ENCODE data around the gene MARK2. TPM values are rescaled to one million over a fixed set of nuclear protein-coding genes. Genes with fewer than 3 reads are reported as not detected.

MARK2 gene
- total and polyA plus RNA-seq, 11 donors: 17.0 to 53.5 (median 37.5) TPM

GRCh38 chr11:63876616-63877015 lies 37.7 kb downstream of the MARK2 start:
- H3K4me1 ChIP-seq: peaks cover 9 to 88% (median 53%) of the 10 kb centered on the region in 12 donors

GRCh38 chr11:63877658-63878241 lies 38.8 kb downstream of the MARK2 start:
- TF ChIP-seq POLR2A (IDR thresholded peaks at IDR 0.05) (no peak), CTCF (IDR thresholded peaks at IDR 0.05) (no peak)
- H3K9me3 ChIP-seq: no peaks in the 10 kb centered on the region
- H3K4me3 ChIP-seq: no peak overlapping the region

More at GRCh38 chr11:63876616-63877015, 37.7 kb downstream of the MARK2 start:
- 67 to 81% (median 77%) methylated on average over 6 of the region's 6 CpGs for WGBS, 4 donors
- H3K9me3 ChIP-seq: no peaks in the 10 kb centered on the region
- peak overlapping the region in 1 of 12 donors; percentile 37 for H3K27ac ChIP-seq
- TF ChIP-seq POLR2A (IDR thresholded peaks at IDR 0.05) (no peak), CTCF (IDR thresholded peaks at IDR 0.05) (no peak)
- no peak overlapping the region for H3K4me3 ChIP-seq
- intact Hi-C loops (cut with DNase I): loop anchor here in 2 of 10 donors (5.0 to 10.0 kb wide), 2 partner anchors 34 to 68 kb away; no protein-coding TSS in a partner anchor
- H3K36me3 ChIP-seq: peaks cover 0 to 13% (median 0%) of the 10 kb centered on the region in 9 donors
- ATAC-seq: no peak
- H3K27me3 ChIP-seq: no peaks in the 10 kb centered on the region
- no peak for DNase-seq

GRCh38 chr11:63879598-63880402 lies 40.9 kb downstream of the MARK2 start:
- H3K4me1 ChIP-seq: peaks cover 3 to 72% (median 35%) of the 10 kb centered on the region in 12 donors
- intact Hi-C loops (cut with DNase I): loop anchor here in 2 of 10 donors (5.0 to 10.0 kb wide), 2 partner anchors 37 to 65 kb away; no protein-coding TSS in a partner anchor
- H3K27ac ChIP-seq: no peak overlapping the region
- no peaks in the 10 kb centered on the region for H3K9me3 ChIP-seq
- 38 to 41% (median 40%) methylated on average over 2 of the region's 2 CpGs for WGBS, 4 donors
- TF ChIP-seq CTCF (IDR thresholded peaks at IDR 0.05) (no peak), POLR2A (IDR thresholded peaks at IDR 0.05) (no peak)
- ATAC-seq (no peak), DNase-seq (no peak)
- peaks cover 0 to 18% (median 0%) of the 10 kb centered on the region in 9 donors for H3K36me3 ChIP-seq
- H3K27me3 ChIP-seq: no peaks in the 10 kb centered on the region
- H3K4me3 ChIP-seq: no peak overlapping the region

More at GRCh38 chr11:63877658-63878241, 38.8 kb downstream of the MARK2 start:
- H3K36me3 ChIP-seq: peaks cover 0 to 13% (median 0%) of the 10 kb centered on the region in 9 donors
- H3K27me3 ChIP-seq: no peaks in the 10 kb centered on the region
- DNase-seq: no peak
- WGBS, 4 donors: 80 to 90% (median 85%) methylated on average over 6 of the region's 6 CpGs
- H3K4me1 ChIP-seq: peaks cover 9 to 80% (median 44%) of the 10 kb centered on the region in 12 donors
- intact Hi-C loops (cut with DNase I): loop anchor here in 2 of 10 donors (5.0 to 10.0 kb wide), 2 partner anchors 35 to 67 kb away; no protein-coding TSS in a partner anchor
- no peak overlapping the region for H3K27ac ChIP-seq
- no peak for ATAC-seq

GRCh38 chr11:63880403-63880790 lies 41.5 kb downstream of the MARK2 start:
- 39 to 45% (median 44%) methylated on average over 3 of the region's 3 CpGs for WGBS, 4 donors
- peaks cover 3 to 67% (median 35%) of the 10 kb centered on the region in 12 donors for H3K4me1 ChIP-seq

More at GRCh38 chr11:63880403-63880790, 41.5 kb downstream of the MARK2 start:
- Histone ChIP-seq H3K4me3 (no peak overlapping the region), H3K27me3 (no peaks in the 10 kb centered on the region), H3K27ac (no peak overlapping the region), H3K36me3 (peaks cover 0 to 19% (median 0%) of the 10 kb centered on the region in 9 donors), H3K9me3 (no peaks in the 10 kb centered on the region)
- no peak for DNase-seq
- no peak for TF ChIP-seq CTCF (IDR thresholded peaks at IDR 0.05)
- no peak for TF ChIP-seq POLR2A (IDR thresholded peaks at IDR 0.05)
- no peak for ATAC-seq
- intact Hi-C loops (cut with DNase I): no loop called here

Data from heart left ventricle (tissue), 16 donors.